ENCODE data around the gene KITLG.

The KITLG gene

GRCh38 chr12:88573583-88573982 is 6.7 kb downstream of the KITLG start:
- H3K79me2 ChIP-seq (ENCODE audit: low read length): no peaks in the 10 kb centered on the region
- no peaks in the 10 kb centered on the region for H3K4me1 ChIP-seq (ENCODE audit: low read length)
- H3K27ac ChIP-seq (ENCODE audit: low read length): no peak overlapping the region
- no peaks in the 10 kb centered on the region for H4K20me1 ChIP-seq (ENCODE audit: insufficient read depth, low read length)
- no peaks in the 10 kb centered on the region for H3K27me3 ChIP-seq (replicated peaks; ENCODE audit: insufficient read depth, low read length)
- no peak overlapping the region for H3K9ac ChIP-seq (ENCODE audit: low read length)
- H3K9me3 ChIP-seq (replicated peaks; ENCODE audit: insufficient read depth, low read length): no peaks in the 10 kb centered on the region
- no peak overlapping the region for H3K4me2 ChIP-seq (ENCODE audit: low read depth, low read length)
- no peak for DNase-seq
- TF ChIP-seq EZH2phosphoT487 (IDR thresholded peaks at IDR 0.05; ENCODE audit: low read length) (no peak), CTCF (IDR thresholded peaks at IDR 0.05; ENCODE audit: low read length) (no peak), EZH2 (optimal IDR thresholded peaks at IDR 0.05; ENCODE audit: low read depth, low read length) (no peak)
- no peaks in the 10 kb centered on the region for H3F3A ChIP-seq (ENCODE audit: insufficient read depth, low read length)
- no peak overlapping the region for H2AFZ ChIP-seq (ENCODE audit: low read length)
- H3K4me3 ChIP-seq (ENCODE audit: low read length): no peak overlapping the region
- H3K36me3 ChIP-seq (replicated peaks; ENCODE audit: insufficient read depth, low read length): no peaks in the 10 kb centered on the region
- H3K9me2 ChIP-seq (replicated peaks; ENCODE audit: insufficient read depth, low read length): no peaks in the 10 kb centered on the region

- Histone ChIP-seq H3K4me1 (ENCODE audit: low read length) (no peaks in the 10 kb centered on the region), H3K27ac (ENCODE audit: low read length) (no peak overlapping the region), H3K27me3 (replicated peaks; ENCODE audit: insufficient read depth, low read length) (no peaks in the 10 kb centered on the region), H2AFZ (ENCODE audit: low read length) (no peak overlapping the region), H3K9ac (ENCODE audit: low read length) (no peak overlapping the region), H3K4me3 (ENCODE audit: low read length) (no peak overlapping the region), H3K79me2 (ENCODE audit: low read length) (no peaks in the 10 kb centered on the region), H3K9me3 (replicated peaks; ENCODE audit: insufficient read depth, low read length) (no peaks in the 10 kb centered on the region), H4K20me1 (ENCODE audit: insufficient read depth, low read length) (no peaks in the 10 kb centered on the region), H3K4me2 (ENCODE audit: low read depth, low read length) (no peak overlapping the region), H3K9me2 (replicated peaks; ENCODE audit: insufficient read depth, low read length) (no peaks in the 10 kb centered on the region), H3F3A (ENCODE audit: insufficient read depth, low read length) (no peaks in the 10 kb centered on the region), H3K36me3 (replicated peaks; ENCODE audit: insufficient read depth, low read length) (no peaks in the 10 kb centered on the region)
- DNase-seq: no peak
- TF ChIP-seq EZH2phosphoT487 (IDR thresholded peaks at IDR 0.05; ENCODE audit: low read length) (no peak), CTCF (IDR thresholded peaks at IDR 0.05; ENCODE audit: low read length) (no peak), EZH2 (optimal IDR thresholded peaks at IDR 0.05; ENCODE audit: low read depth, low read length) (no peak)
Observed at GRCh38 chr12:88572781-88573549, 7.3 kb downstream of the KITLG start.

- Histone ChIP-seq H3K4me3 (ENCODE audit: low read length) (no peak overlapping the region), H3K27ac (ENCODE audit: low read length) (no peak overlapping the region), H3K9ac (ENCODE audit: low read length) (no peak overlapping the region), H3K9me2 (replicated peaks; ENCODE audit: insufficient read depth, low read length) (no peaks in the 10 kb centered on the region), H3K79me2 (ENCODE audit: low read length) (no peaks in the 10 kb centered on the region), H3K9me3 (replicated peaks; ENCODE audit: insufficient read depth, low read length) (no peaks in the 10 kb centered on the region), H3K27me3 (replicated peaks; ENCODE audit: insufficient read depth, low read length) (no peaks in the 10 kb centered on the region), H4K20me1 (ENCODE audit: insufficient read depth, low read length) (no peaks in the 10 kb centered on the region), H2AFZ (ENCODE audit: low read length) (no peak overlapping the region), H3F3A (ENCODE audit: insufficient read depth, low read length) (no peaks in the 10 kb centered on the region), H3K4me1 (ENCODE audit: low read length) (no peaks in the 10 kb centered on the region), H3K36me3 (replicated peaks; ENCODE audit: insufficient read depth, low read length) (no peaks in the 10 kb centered on the region), H3K4me2 (ENCODE audit: low read depth, low read length) (no peak overlapping the region)
- no peak for TF ChIP-seq CTCF (IDR thresholded peaks at IDR 0.05; ENCODE audit: low read length)
- no peak for TF ChIP-seq EZH2phosphoT487 (IDR thresholded peaks at IDR 0.05; ENCODE audit: low read length)
- no peak for TF ChIP-seq EZH2 (optimal IDR thresholded peaks at IDR 0.05; ENCODE audit: low read depth, low read length)
- no peak for DNase-seq
Observed at GRCh38 chr12:88571543-88571942, 8.7 kb downstream of the KITLG start.

All from MM.1S (cell line).